Measurements from ENCODE around the gene ME2.
"Not testable (repeated sequence)": the region's sequence is repeated elsewhere in the genome, so short reads cannot be mapped to it uniquely, and the experiment has no call there.

The ME2 gene

DNA sequence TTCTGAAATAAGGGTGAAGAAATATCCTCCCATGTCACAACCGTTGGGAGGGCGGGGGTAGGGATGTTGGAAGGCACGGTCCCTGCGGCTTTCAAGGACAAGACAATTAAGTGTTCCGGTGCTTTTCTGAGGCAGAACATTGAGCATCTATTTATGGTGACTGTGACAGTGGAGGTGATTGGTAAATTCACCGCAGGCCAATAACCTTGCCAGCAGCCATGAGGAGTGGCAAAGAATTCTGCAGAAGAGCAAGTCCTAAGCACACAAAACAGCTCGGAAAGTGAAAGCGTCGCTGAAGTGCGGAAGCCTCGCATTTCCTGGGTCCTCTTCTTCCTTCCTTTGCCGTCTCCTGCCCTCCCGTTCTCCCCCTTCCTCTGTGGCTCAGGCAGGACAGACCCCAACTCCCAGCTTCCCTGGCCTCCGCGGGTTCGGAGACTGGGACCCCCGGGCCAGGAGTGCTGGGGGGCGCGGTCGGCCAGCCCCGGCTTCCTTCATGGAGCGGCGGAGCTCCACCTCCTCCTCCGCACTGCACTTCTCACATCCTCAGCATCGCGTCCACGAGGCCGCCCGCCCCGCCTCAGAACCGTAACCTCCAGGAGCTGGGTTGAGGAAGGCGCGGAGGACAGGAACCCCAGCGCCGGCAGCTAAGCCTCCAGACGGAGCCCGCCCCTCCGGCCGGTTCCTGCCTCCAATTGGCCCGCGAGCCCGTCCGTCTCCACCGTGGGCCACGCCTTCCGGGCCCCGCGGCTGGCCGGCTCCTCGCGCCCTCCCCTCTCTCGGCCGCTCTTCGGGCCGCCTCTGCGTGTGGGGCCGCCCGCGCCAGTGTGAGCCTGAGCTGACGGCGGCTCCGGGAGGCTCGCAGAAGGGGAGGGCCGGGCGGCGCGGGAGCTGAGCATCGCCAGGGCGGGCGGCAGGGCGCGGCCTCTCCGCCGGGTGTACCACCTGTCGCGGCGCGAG is at the start of gene ME2:
Gene ME2 (plus strand): TSS at position 774 of the 957 bp plus-strand sequence. CDS start 16,703 bp downstream, outside the sequence.
- H3K27ac ChIP-seq: peak within 1 kb of the TSS; percentile 98
- H3K9ac ChIP-seq: peak within 1 kb of the TSS; percentile 97
- no peaks in the 10 kb centered on the region for H3K9me3 ChIP-seq
- TF ChIP-seq Cebpa-rat (IDR thresholded peaks at IDR 0.05): no peak
- H3K27me3 ChIP-seq: no peaks in the 10 kb centered on the region
- peaks cover 26% of the 10 kb centered on the region for H3K4me1 ChIP-seq
- peak within 1 kb of the TSS; percentile 99 for H3K4me3 ChIP-seq
- peaks cover 46% of the 10 kb centered on the region for H4K20me1 ChIP-seq
- H3K36me3 ChIP-seq: peaks cover 15% of the 10 kb centered on the region
- H3K4me2 ChIP-seq: peak within 1 kb of the TSS; percentile 85

GRCh38 chr18:50829644-50830043 is 49.3 kb upstream of the ME2 start:
- no peaks in the 10 kb centered on the region for H4K20me1 ChIP-seq
- H3K4me3 ChIP-seq: no peak overlapping the region
- H3K27ac ChIP-seq: no peak overlapping the region
- no peaks in the 10 kb centered on the region for H3K9me3 ChIP-seq
- no peak overlapping the region for H3K4me2 ChIP-seq
- no peak for TF ChIP-seq Cebpa-rat (IDR thresholded peaks at IDR 0.05)
- H3K9ac ChIP-seq: no peak overlapping the region
- H3K27me3 ChIP-seq: no peaks in the 10 kb centered on the region
- H3K36me3 ChIP-seq: no peaks in the 10 kb centered on the region
- H3K4me1 ChIP-seq: no peaks in the 10 kb centered on the region

DNA sequence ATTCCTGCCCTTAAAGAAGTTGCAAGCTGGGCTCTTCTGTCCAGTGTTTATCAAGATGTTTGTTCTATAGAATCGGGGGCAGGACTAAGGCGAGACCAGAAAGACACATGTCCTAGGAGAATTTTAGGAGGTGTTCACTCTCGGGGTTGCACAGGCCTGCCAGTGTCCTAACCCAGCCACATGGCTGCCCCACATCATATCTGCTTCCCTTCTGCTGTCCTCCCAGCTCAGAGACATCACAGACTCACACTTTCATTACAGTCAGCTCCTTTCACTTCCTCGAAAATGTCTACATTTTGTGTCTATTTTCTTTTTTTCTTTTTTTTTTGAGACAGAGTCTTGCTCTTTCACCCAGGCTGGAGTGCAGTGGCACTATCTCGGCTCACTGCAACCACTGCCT is 48.4 kb upstream of the ME2 start:
- Histone ChIP-seq H3K9ac (no peak overlapping the region), H4K20me1 (no peaks in the 10 kb centered on the region), H3K9me3 (no peaks in the 10 kb centered on the region), H3K4me2 (no peak overlapping the region), H3K4me1 (no peaks in the 10 kb centered on the region), H3K27ac (no peak overlapping the region), H3K4me3 (no peak overlapping the region), H3K36me3 (no peaks in the 10 kb centered on the region), H3K27me3 (no peaks in the 10 kb centered on the region)
- no peak for TF ChIP-seq Cebpa-rat (IDR thresholded peaks at IDR 0.05)

DNA sequence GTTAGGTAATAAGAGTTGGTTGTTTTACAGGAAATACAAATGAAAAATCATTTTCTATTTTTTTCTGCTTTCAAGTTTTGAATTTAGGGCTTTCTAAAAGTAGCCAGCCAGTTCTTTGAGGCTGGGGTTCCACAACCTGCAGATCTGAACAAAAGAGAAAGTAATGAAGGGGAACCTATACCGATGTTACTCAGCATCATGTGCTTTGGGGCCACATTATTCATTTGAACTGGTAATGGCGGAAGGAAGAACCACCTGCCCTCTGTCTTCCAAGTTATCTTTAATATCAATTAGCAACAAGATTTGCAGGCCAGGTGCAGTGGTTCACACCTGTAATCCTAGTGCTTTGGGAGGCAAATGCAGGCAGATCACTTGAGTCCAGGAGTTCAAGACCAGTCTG is 46.2 kb upstream of the ME2 start:
- Histone ChIP-seq H3K4me1 (peaks cover 17% of the 10 kb centered on the region), H3K4me2 (no peak overlapping the region)

GRCh38 chr18:50833496-50833895 is 45.4 kb upstream of the ME2 start:
- H3K36me3 ChIP-seq, H4K20me1 ChIP-seq, H3K9ac ChIP-seq, H3K27me3 ChIP-seq, H3K27ac ChIP-seq, H3K4me3 ChIP-seq, H3K9me3 ChIP-seq, H3K4me2 ChIP-seq: not testable (repeated sequence)
- H3K4me1 ChIP-seq: peaks cover 17% of the 10 kb centered on the region

More for the DNA sequence above, 46.2 kb upstream of the ME2 start:
- Histone ChIP-seq H3K9me3 (no peaks in the 10 kb centered on the region), H3K27me3 (no peaks in the 10 kb centered on the region), H4K20me1 (no peaks in the 10 kb centered on the region), H3K36me3 (no peaks in the 10 kb centered on the region), H3K27ac (no peak overlapping the region), H3K9ac (no peak overlapping the region), H3K4me3 (no peak overlapping the region)
- no peak for TF ChIP-seq Cebpa-rat (IDR thresholded peaks at IDR 0.05)

- H3K4me1 ChIP-seq: peaks cover 17% of the 10 kb centered on the region
- H3K27ac ChIP-seq: no peak overlapping the region
- no peak for TF ChIP-seq Cebpa-rat (IDR thresholded peaks at IDR 0.05)
- no peaks in the 10 kb centered on the region for H3K9me3 ChIP-seq
- no peak overlapping the region for H3K9ac ChIP-seq
- no peaks in the 10 kb centered on the region for H3K36me3 ChIP-seq
- no peak overlapping the region for H3K4me3 ChIP-seq
- H3K4me2 ChIP-seq: peak overlapping the region; percentile 53
- H4K20me1 ChIP-seq: no peaks in the 10 kb centered on the region
- H3K27me3 ChIP-seq: no peaks in the 10 kb centered on the region
Observed at GRCh38 chr18:50836521-50836957, 42.4 kb upstream of the ME2 start.

GRCh38 chr18:50839341-50839740 is 39.6 kb upstream of the ME2 start:
- Histone ChIP-seq H3K4me2 (no peak overlapping the region), H3K9ac (no peak overlapping the region), H3K27me3 (no peaks in the 10 kb centered on the region), H4K20me1 (no peaks in the 10 kb centered on the region), H3K9me3 (no peaks in the 10 kb centered on the region), H3K27ac (no peak overlapping the region), H3K4me3 (no peak overlapping the region), H3K36me3 (no peaks in the 10 kb centered on the region), H3K4me1 (peaks cover 17% of the 10 kb centered on the region)
- TF ChIP-seq Cebpa-rat (IDR thresholded peaks at IDR 0.05): no peak

DNA sequence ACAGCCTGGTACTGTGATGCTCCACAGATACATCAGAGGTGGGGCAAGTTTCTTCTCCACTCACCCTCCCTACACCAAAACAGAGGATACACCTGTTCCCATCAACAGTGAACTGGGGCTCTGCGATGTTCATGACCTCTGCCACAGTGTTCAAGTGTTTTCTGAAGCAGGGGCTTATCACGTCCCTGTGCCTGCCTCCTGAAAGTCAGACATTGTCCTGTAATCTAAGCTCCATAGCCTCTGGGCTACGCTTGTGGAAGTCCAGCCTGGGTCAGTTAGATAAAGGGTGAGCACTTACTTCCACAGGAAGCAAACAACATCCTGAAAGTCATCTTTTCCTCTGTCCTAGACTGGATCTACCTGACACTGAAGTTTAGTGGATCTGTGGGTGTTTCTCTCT is 38.9 kb upstream of the ME2 start:
- H3K27ac ChIP-seq: no peak overlapping the region
- no peaks in the 10 kb centered on the region for H4K20me1 ChIP-seq
- no peaks in the 10 kb centered on the region for H3K27me3 ChIP-seq
- H3K4me1 ChIP-seq: peaks cover 17% of the 10 kb centered on the region
- no peaks in the 10 kb centered on the region for H3K36me3 ChIP-seq
- H3K4me3 ChIP-seq: no peak overlapping the region
- H3K9ac ChIP-seq: no peak overlapping the region
- no peak overlapping the region for H3K4me2 ChIP-seq
- no peak for TF ChIP-seq Cebpa-rat (IDR thresholded peaks at IDR 0.05)
- no peaks in the 10 kb centered on the region for H3K9me3 ChIP-seq

- Histone ChIP-seq H3K27ac (no peak overlapping the region), H3K9me3 (no peaks in the 10 kb centered on the region), H3K4me1 (no peaks in the 10 kb centered on the region), H3K4me3 (no peak overlapping the region), H3K27me3 (no peaks in the 10 kb centered on the region), H3K4me2 (no peak overlapping the region), H3K9ac (no peak overlapping the region), H3K36me3 (no peaks in the 10 kb centered on the region), H4K20me1 (no peaks in the 10 kb centered on the region)
- TF ChIP-seq Cebpa-rat (IDR thresholded peaks at IDR 0.05): no peak
Observed at GRCh38 chr18:50842846-50843245, 36.1 kb upstream of the ME2 start.

DNA sequence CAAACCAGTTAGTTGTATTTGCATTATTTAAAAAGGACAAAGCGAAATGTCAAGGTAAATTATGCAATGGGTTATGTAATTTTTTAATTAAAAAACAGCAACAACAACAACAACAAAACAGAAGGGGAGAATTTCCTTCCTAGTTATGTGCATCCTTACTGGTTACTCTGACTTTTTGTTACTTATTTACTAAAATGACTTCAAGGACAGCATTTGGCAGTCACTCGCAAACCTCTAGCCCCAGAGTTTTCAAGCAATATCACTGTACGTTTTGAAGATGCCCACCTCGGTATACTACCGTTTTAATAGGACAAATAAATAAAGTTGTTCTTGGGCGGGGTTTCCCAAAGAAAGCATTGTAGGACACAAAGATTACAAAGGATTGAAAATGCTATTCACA is 34.4 kb upstream of the ME2 start:
- no peak overlapping the region for H3K27ac ChIP-seq
- no peak overlapping the region for H3K9ac ChIP-seq
- no peak overlapping the region for H3K4me3 ChIP-seq
- no peaks in the 10 kb centered on the region for H3K36me3 ChIP-seq
- H3K27me3 ChIP-seq: no peaks in the 10 kb centered on the region
- H3K4me1 ChIP-seq: no peaks in the 10 kb centered on the region
- H4K20me1 ChIP-seq: no peaks in the 10 kb centered on the region
- H3K4me2 ChIP-seq: no peak overlapping the region
- no peaks in the 10 kb centered on the region for H3K9me3 ChIP-seq
- no peak for TF ChIP-seq Cebpa-rat (IDR thresholded peaks at IDR 0.05)

Data from BLaER1 (cell line).